Measurements from ENCODE around the gene TSPO. TPM values are rescaled to one million over a fixed set of nuclear protein-coding genes. Genes with fewer than 3 reads are reported as not detected.
A peak's percentile ranks its signal among the peaks of the same experiment; 100 is the strongest.

Gene TSPO
- total and polyA plus RNA-seq, 2 of the 13 experiments (the other 11 are each of a cell fraction or from before 2014, with no cell fraction given) = 0.46 to 1.4 TPM

GRCh38 chr22:43118024-43118849 lies 33.1 kb upstream of the TSPO start (continued):
- no peak for TF ChIP-seq ZNF362 (CRISPR knock-in tag; IDR thresholded peaks at IDR 0.05; ENCODE audit: borderline replicate concordance)
- no peak for TF ChIP-seq ZBTB7A (CRISPR knock-in tag; IDR thresholded peaks at IDR 0.05)
- TF ChIP-seq ZNF800 (CRISPR knock-in tag; IDR thresholded peaks at IDR 0.05) = no peak
- 0 out of 2 replicates have a peak, but pooled peaks have one; percentile 17 for TF ChIP-seq ZNF292 (CRISPR knock-in tag; IDR thresholded peaks at IDR 0.05; ENCODE audit: borderline replicate concordance, low read depth)
- no peak for TF ChIP-seq ZNF660 (CRISPR knock-in tag; IDR thresholded peaks at IDR 0.05; ENCODE audit: borderline replicate concordance, low read depth)
- 0 out of 2 replicates have a peak, but pooled peaks have one; percentile 30 for TF ChIP-seq AHDC1 (CRISPR knock-in tag; IDR thresholded peaks at IDR 0.05; ENCODE audit: borderline replicate concordance)
- TF ChIP-seq KAT2B (IDR thresholded peaks at IDR 0.05; ENCODE audit: borderline replicate concordance, low read depth, low read length) = no peak
- TF ChIP-seq E2F5 (CRISPR knock-in tag; conservative IDR thresholded peaks at IDR 0.05) = no peak
- peak; percentile 19; the same call in 1 of the 2 replicates for TF ChIP-seq BCL6 (CRISPR knock-in tag; IDR thresholded peaks at IDR 0.05)
- peak; percentile 27; the same call in 1 of the 2 replicates for TF ChIP-seq ZNF768 (CRISPR knock-in tag; IDR thresholded peaks at IDR 0.05)
- TF ChIP-seq ZNF740 (CRISPR knock-in tag; IDR thresholded peaks at IDR 0.05) = no peak

Data from HepG2 (cell line).